IPS-20b (cell line): ENCODE results near the gene ZNF423.

Source experiments
- H3K27ac ChIP-seq: one replicate; pipeline ENCODE4 v1.5.1; 2013; ENCODE audit warnings: low read length
- H3K27me3 ChIP-seq: 2 replicates; pipeline ENCODE4 v1.6.1; 2013; ENCODE audit warnings: mild to moderate bottlenecking, low read length, inconsistent platforms; ENCODE audit not compliant: insufficient read depth
- H3K36me3 ChIP-seq: 2 replicates; pipeline ENCODE4 v1.6.1; 2013; ENCODE audit warnings: low read depth, mild to moderate bottlenecking, inconsistent platforms, low read length, moderate library complexity; ENCODE audit not compliant: insufficient read depth
- H3K4me1 ChIP-seq: 2 replicates; pipeline ENCODE4 v1.6.1; 2013; ENCODE audit warnings: mild to moderate bottlenecking, control low read depth, inconsistent platforms, low read length, moderate library complexity; ENCODE audit not compliant: insufficient read depth
- H3K4me3 ChIP-seq: 2 replicates; pipeline ENCODE4 v1.5.1; 2013; ENCODE audit warnings: mild to moderate bottlenecking, low read length, inconsistent platforms
- H3K9ac ChIP-seq: 2 replicates; pipeline ENCODE4 v1.6.1; 2013; ENCODE audit warnings: low read depth, mild to moderate bottlenecking, inconsistent platforms, low read length, moderate library complexity
- H3K9me3 ChIP-seq: 2 replicates; pipeline ENCODE4 v1.6.1; 2013; ENCODE audit warnings: mild to moderate bottlenecking, low read depth, low read length, inconsistent platforms; ENCODE audit not compliant: insufficient read depth

ZNF423 gene

DNA sequence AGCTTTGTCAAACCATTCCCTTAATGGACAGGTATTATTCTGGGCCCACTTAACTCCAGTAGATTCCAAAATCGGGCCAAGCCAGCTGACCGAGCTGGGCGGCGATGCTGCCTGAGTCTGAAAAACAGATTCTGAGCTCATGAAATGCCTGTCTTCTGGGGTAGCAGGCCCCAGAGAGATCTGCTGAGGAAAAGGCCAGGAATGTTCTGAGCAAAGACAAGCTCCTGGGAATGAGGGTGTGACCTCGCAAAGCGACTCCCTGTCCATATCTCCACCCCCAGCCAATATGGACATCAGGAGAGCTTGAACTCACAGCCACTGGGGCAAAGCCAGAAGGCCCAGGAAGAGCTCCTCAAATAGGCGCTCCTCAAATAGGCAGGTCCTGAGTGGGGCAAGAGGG is 23.7 kb downstream of the ZNF423 start:
- Histone ChIP-seq H3K9ac (no peak overlapping the region), H3K4me1 (peaks cover 42% of the 10 kb centered on the region), H3K27me3 (no peaks in the 10 kb centered on the region)

DNA sequence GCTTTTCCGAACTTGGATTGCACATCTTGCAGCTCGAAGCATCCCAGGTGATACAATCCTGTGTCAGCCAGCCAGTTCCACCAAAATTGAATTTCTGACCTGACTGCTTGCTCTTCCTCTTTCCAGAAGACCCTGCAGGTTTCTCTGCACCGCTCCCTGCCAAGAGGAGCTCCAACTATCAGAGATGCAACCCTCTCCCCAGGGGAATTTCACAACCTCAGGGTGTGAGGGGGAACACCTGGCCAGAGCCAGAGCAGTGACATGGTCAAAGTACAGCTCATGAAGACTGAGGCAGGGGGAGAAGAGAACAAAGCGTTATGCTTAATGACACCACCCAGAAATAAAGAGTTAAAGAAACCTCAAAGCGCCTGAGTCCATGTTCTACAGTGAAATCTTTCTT is 25.0 kb downstream of the ZNF423 start:
- H3K9ac ChIP-seq = no peak overlapping the region
- peaks cover 32% of the 10 kb centered on the region for H3K4me1 ChIP-seq
- no peaks in the 10 kb centered on the region for H3K27me3 ChIP-seq
- no peak overlapping the region for H3K27ac ChIP-seq
- no peak overlapping the region for H3K4me3 ChIP-seq
- no peaks in the 10 kb centered on the region for H3K36me3 ChIP-seq
- no peaks in the 10 kb centered on the region for H3K9me3 ChIP-seq

More for the DNA sequence above, 23.7 kb downstream of the ZNF423 start:
- no peaks in the 10 kb centered on the region for H3K9me3 ChIP-seq
- no peak overlapping the region for H3K27ac ChIP-seq
- no peak overlapping the region for H3K4me3 ChIP-seq
- H3K36me3 ChIP-seq = no peaks in the 10 kb centered on the region

- Histone ChIP-seq H3K27ac (no peak overlapping the region), H3K27me3 (no peaks in the 10 kb centered on the region), H3K36me3 (no peaks in the 10 kb centered on the region), H3K9me3 (no peaks in the 10 kb centered on the region), H3K4me3 (no peak overlapping the region), H3K9ac (no peak overlapping the region), H3K4me1 (peaks cover 24% of the 10 kb centered on the region)
These were observed 27.2 kb downstream of the ZNF423 start for GRCh38 chr16:49828533-49829267.

GRCh38 chr16:49827805-49828438 is 28.0 kb downstream of the ZNF423 start:
- no peak overlapping the region for H3K9ac ChIP-seq
- no peaks in the 10 kb centered on the region for H3K9me3 ChIP-seq
- H3K27me3 ChIP-seq = no peaks in the 10 kb centered on the region
- peaks cover 17% of the 10 kb centered on the region for H3K4me1 ChIP-seq
- no peak overlapping the region for H3K27ac ChIP-seq
- no peaks in the 10 kb centered on the region for H3K36me3 ChIP-seq
- no peak overlapping the region for H3K4me3 ChIP-seq

- no peak overlapping the region for H3K9ac ChIP-seq
- H3K4me1 ChIP-seq = peaks cover 15% of the 10 kb centered on the region
- no peak overlapping the region for H3K27ac ChIP-seq
- H3K36me3 ChIP-seq = no peaks in the 10 kb centered on the region
- no peaks in the 10 kb centered on the region for H3K27me3 ChIP-seq
- H3K9me3 ChIP-seq = no peaks in the 10 kb centered on the region
- no peak overlapping the region for H3K4me3 ChIP-seq
These were observed 29.4 kb downstream of the ZNF423 start for GRCh38 chr16:49826515-49826914.

DNA sequence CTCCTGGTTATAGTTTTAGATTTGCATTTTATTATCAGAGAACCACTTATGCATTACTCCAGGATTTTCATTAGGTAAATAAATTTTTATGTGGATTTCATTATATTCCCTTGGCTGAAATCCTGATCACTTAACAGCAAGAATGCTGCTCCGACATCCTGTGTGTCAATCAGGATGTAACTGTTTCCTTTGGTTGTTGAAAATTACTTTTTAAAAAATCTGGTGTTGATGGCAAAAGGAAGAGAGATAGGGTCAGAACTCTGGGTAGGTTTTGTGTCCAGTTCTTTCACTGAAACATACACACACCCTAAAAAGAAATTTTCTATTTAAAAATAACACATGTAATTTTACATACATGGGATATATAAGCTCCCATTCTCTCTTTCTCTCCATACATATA is 30.9 kb downstream of the ZNF423 start:
- Histone ChIP-seq H3K9ac (no peak overlapping the region), H3K9me3 (no peaks in the 10 kb centered on the region), H3K4me3 (no peak overlapping the region), H3K36me3 (peaks cover 2% of the 10 kb centered on the region; the same call in 1 of the 2 replicates), H3K27me3 (no peaks in the 10 kb centered on the region), H3K4me1 (peaks cover 22% of the 10 kb centered on the region), H3K27ac (no peak overlapping the region)

DNA sequence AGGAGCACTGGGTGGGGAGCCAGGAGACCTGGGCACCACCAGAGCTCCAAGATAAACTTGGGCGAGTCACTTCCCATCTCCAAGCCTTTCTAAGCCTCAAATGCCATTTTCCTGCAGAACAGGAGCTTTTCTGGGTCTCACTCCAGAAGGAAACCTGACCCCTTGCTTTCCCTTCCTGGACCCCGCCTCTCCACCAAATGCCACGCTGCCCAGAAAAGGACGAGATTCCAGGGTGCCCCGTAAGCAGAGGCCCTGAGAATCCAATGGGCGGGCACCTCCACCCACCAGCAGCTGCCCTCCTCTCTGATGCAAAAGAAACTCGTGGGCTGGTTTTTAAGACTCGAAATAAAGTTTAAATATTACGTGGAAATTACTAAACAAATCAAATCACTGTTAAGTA is 31.3 kb downstream of the ZNF423 start:
- H3K27me3 ChIP-seq = no peaks in the 10 kb centered on the region
- H3K9me3 ChIP-seq = no peaks in the 10 kb centered on the region
- H3K36me3 ChIP-seq = peaks cover 6% of the 10 kb centered on the region; the same call in 1 of the 2 replicates
- H3K4me3 ChIP-seq = no peak overlapping the region
- H3K27ac ChIP-seq = no peak overlapping the region
- no peak overlapping the region for H3K9ac ChIP-seq
- peaks cover 22% of the 10 kb centered on the region for H3K4me1 ChIP-seq

DNA sequence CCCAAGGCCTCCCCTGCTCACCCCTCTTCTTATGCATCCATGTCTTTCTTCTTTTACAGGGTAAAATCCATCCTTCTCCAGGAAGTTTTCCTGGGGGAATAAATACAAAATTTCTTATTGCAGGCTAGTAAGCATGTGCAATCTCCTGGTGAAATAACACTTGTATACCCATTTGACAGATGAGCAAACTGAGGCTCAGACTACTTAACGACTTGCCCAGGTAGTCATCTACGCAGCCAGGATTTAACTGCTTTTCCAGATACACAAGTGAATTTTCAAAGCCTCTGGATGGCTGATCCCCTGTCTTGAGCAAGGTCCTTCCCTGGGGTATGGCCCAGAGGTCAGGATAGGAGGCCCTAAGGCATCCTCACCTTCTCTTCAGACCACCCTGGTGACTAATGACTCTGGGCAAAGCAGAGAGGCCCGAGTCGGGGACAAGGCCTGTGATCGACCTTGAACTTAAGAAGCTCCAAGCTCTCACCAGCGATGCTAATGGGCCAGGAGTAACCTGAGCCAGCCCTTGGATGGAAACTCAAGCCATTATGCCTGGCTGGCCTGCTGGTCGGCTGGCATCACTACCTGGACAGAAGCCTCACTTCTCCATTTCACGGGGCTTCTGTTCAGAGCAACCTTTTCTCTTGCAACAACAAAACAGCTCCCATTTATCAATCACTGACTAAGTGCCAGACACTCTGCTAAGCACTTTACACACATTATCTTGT is 33.1 kb downstream of the ZNF423 start:
- no peak overlapping the region for H3K27ac ChIP-seq
- no peaks in the 10 kb centered on the region for H3K9me3 ChIP-seq
- no peak overlapping the region for H3K4me3 ChIP-seq
- H3K27me3 ChIP-seq = no peaks in the 10 kb centered on the region
- no peak overlapping the region for H3K9ac ChIP-seq
- peaks cover 22% of the 10 kb centered on the region for H3K4me1 ChIP-seq
- peaks cover 7% of the 10 kb centered on the region; the same call in 1 of the 2 replicates for H3K36me3 ChIP-seq

DNA sequence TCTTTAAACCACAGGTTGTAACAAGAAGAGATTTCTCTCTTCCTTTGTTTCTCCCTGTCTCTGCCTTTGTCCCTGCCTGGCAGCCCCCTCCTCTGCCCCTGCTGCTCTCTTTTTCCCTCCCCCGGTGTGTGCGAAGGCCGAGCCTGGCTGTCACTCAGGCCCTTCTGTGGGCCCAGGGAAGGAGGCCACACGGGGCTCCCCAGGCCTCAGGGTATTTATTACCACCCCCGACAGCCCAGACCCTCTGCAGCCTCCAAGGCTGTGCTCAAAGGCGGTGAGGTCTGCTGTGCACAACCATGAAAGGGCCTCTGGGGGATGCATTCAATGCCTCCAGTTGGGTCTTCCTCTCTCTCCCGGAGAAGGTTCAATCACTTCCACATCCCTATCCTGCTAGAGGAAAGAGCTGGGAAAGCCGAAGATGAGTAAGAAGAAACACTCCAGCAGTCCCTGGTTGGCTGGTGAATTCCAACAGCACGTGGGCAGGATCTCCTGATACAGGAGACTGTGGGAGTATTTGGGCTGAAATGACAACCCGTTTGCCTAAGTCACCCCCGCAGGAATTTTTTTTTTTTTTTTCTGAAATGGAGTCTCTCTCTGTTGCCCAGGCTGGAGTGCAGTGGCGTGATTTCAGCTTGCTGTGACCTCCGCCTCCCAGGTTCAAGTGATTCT is 34.2 kb downstream of the ZNF423 start:
- peaks cover 10% of the 10 kb centered on the region; the same call in 1 of the 2 replicates for H3K36me3 ChIP-seq
- H3K9ac ChIP-seq = peak overlapping the region; percentile 58; the same call in 1 of the 2 replicates
- no peak overlapping the region for H3K4me3 ChIP-seq
- no peak overlapping the region for H3K27ac ChIP-seq
- no peaks in the 10 kb centered on the region for H3K27me3 ChIP-seq
- H3K4me1 ChIP-seq = peaks cover 22% of the 10 kb centered on the region
- no peaks in the 10 kb centered on the region for H3K9me3 ChIP-seq

- H3K36me3 ChIP-seq = peaks cover 10% of the 10 kb centered on the region; the same call in 1 of the 2 replicates
- H3K9ac ChIP-seq = peak overlapping the region; percentile 58; the same call in 1 of the 2 replicates
- H3K4me1 ChIP-seq = peaks cover 22% of the 10 kb centered on the region
These were observed 34.8 kb downstream of the ZNF423 start for GRCh38 chr16:49821156-49821555.

GRCh38 chr16:49817754-49818507 is 38.0 kb downstream of the ZNF423 start:
- Histone ChIP-seq H3K4me1 (peaks cover 11% of the 10 kb centered on the region), H3K9ac (no peak overlapping the region), H3K9me3 (no peaks in the 10 kb centered on the region), H3K27me3 (no peaks in the 10 kb centered on the region), H3K4me3 (no peak overlapping the region), H3K27ac (no peak overlapping the region), H3K36me3 (peaks cover 10% of the 10 kb centered on the region; the same call in 1 of the 2 replicates)

More at GRCh38 chr16:49821156-49821555, 34.8 kb downstream of the ZNF423 start:
- H3K27ac ChIP-seq = no peak overlapping the region
- H3K27me3 ChIP-seq = no peaks in the 10 kb centered on the region
- H3K9me3 ChIP-seq = no peaks in the 10 kb centered on the region
- H3K4me3 ChIP-seq = no peak overlapping the region
